SKM-1 treated with dmso at 0.1 percent for 144 hours (cell line): ENCODE data around the gene DNAH17.
A peak's percentile ranks its signal among the peaks of the same experiment; 100 is the strongest.

Experiments used
- DNase-seq: peaks from one replicate; lab custom pipeline; 2025; ENCODE audit not compliant: unreplicated experiment; lab: John Stamatoyannopoulos, UW

Gene DNAH17

GRCh38 chr17:78460951-78461798 is 116.0 kb downstream of the DNAH17 start:
- no peak for DNase-seq

- no peak for DNase-seq
Measured at GRCh38 chr17:78460176-78460675, 117.0 kb downstream of the DNAH17 start.

- DNase-seq = no peak
Measured at GRCh38 chr17:78459696-78460095, 117.5 kb downstream of the DNAH17 start.

GRCh38 chr17:78458736-78459335 is 118.4 kb downstream of the DNAH17 start:
- DNase-seq = no peak

- DNase-seq = no peak
Measured at GRCh38 chr17:78458091-78458490, 119.1 kb downstream of the DNAH17 start.

GRCh38 chr17:78454346-78454745 is 122.8 kb downstream of the DNAH17 start:
- no peak for DNase-seq

GRCh38 chr17:78451753-78452152 is 125.4 kb downstream of the DNAH17 start:
- DNase-seq = no peak

- no peak for DNase-seq
Measured at GRCh38 chr17:78450696-78451345, 126.4 kb downstream of the DNAH17 start.

GRCh38 chr17:78449983-78450595 is 127.1 kb downstream of the DNAH17 start:
- DNase-seq = no peak

GRCh38 chr17:78448356-78448993 is 128.7 kb downstream of the DNAH17 start:
- no peak for DNase-seq

- no peak for DNase-seq
Measured at GRCh38 chr17:78446833-78447232, 130.4 kb downstream of the DNAH17 start.

- no peak for DNase-seq
Measured at GRCh38 chr17:78444392-78444791, 132.8 kb downstream of the DNAH17 start.

- peak; percentile 87 for DNase-seq
Measured at GRCh38 chr17:78442648-78443218, 134.5 kb downstream of the DNAH17 start.

GRCh38 chr17:78441271-78441971 is 135.8 kb downstream of the DNAH17 start:
- DNase-seq = no peak

- DNase-seq = no peak
Measured at GRCh38 chr17:78438694-78439325, 138.4 kb downstream of the DNAH17 start.

- DNase-seq = no peak
Measured at GRCh38 chr17:78438271-78438691, 138.9 kb downstream of the DNAH17 start.

- DNase-seq = no peak
Measured at GRCh38 chr17:78437508-78438169, 139.6 kb downstream of the DNAH17 start.

GRCh38 chr17:78435330-78436005 is 141.7 kb downstream of the DNAH17 start:
- DNase-seq = no peak
